ENCODE data around the gene PYGM.
"Not testable (repeated sequence)": the region's sequence is repeated elsewhere in the genome, so short reads cannot be mapped to it uniquely, and the experiment has no call there.

PYGM gene

GRCh38 chr11:64717268-64717578, 42.6 kb downstream of the PYGM start:
- no peak for DNase-seq (ENCODE audit: low read depth in 2 of 2)

DNA sequence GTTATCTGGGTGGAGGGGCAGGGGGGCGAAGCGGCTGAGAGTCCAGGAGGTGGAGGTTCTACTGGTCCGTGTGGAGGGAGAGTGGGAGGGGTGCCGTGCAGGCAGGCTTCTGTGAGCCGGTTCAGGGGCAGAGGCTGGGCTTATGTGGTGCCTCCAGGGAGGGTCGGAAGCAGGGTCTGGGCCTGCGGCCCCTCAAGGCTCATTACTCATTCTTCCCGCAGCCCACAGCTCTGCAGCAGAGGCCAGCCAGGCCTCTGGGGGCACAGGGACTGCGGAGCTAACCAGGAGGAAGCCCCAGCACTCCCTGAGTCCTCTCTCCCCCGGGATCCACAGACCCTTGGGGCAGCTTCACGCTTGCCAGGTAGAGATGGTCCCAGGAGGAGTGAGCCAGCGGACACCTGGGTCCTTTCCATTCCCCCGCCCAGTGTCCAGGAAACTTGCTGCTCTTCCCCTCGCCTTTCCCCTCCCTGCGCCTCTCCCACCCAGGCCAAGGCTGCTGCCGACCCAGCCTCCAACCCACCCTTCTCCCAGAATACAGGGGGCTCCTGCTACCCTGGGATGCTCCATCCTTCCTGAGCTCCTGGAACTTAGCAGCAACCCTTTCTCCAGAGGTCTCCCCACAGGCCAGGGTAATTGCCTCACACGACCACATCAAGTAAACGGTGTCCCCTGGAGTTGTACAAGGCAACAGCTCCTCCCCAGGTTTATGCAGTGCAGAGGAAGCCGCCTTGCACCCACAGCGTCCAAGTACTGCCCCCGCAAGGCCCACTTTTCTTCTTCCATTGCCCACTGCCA, 43.1 kb downstream of the PYGM start:
- DNase-seq (ENCODE audit: low read depth in 2 of 2), result no peak

DNA sequence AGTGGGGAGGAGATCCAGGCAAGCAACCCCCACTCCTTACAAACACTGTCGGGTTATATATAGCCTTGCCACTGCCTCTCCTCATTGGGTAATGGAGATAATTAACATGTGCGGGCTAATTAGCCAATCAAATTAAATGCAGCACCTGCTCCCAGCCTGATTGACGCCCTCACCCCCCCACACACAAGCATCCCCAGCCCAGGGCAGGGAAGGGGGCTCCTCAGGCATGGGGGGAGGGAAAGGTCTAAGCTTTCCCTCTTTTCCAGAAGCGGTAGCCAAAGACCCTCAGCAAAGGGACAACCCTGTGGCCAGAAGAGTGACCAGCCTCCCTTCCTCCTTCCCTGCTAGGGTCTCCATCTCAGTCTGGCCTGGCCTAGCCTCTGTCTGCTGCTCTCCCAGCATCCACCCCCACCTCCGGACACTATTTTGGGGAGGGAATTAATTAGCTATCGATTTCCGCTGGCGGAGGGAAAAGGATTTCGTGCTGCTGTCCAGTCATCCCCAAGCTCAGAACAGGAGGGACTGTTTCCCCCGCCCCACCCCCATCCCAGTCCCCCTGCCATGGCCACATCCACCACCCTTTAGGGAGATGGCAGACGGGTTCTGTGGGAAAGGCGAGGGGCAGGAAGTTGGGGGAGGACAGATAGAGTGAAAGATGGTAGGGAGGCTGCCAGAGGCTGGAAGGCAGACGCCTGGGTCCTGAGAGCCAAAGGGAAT, 43.9 kb downstream of the PYGM start:
- DNase-seq (ENCODE audit: low read depth in 2 of 2), result no peak

DNA sequence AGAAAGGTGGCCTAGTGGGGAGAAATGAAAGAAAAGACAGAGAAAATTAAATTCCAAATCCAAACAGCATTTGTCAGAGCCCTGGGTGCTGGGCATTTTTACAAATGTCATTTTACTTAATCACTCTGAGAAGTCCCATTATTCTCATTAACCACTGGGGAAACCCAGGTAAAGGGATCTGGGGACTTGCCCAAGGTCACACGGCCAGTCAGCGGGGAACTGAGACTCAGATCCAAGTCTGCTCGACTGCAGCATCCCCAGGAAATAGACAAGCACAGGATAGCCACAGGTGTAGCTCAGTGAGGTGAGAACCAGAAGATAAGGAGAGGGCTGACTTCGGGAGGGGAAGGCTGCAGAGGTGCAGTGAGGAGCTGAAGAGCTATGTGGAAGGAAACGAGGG, 44.7 kb downstream of the PYGM start:
- no peak for DNase-seq (ENCODE audit: low read depth in 2 of 2)

- no peak for DNase-seq (ENCODE audit: low read depth in 2 of 2)
These were observed 45.1 kb downstream of the PYGM start for GRCh38 chr11:64714666-64715065.

GRCh38 chr11:64713781-64714363, 45.9 kb downstream of the PYGM start:
- no peak for DNase-seq (ENCODE audit: low read depth in 2 of 2)

DNA sequence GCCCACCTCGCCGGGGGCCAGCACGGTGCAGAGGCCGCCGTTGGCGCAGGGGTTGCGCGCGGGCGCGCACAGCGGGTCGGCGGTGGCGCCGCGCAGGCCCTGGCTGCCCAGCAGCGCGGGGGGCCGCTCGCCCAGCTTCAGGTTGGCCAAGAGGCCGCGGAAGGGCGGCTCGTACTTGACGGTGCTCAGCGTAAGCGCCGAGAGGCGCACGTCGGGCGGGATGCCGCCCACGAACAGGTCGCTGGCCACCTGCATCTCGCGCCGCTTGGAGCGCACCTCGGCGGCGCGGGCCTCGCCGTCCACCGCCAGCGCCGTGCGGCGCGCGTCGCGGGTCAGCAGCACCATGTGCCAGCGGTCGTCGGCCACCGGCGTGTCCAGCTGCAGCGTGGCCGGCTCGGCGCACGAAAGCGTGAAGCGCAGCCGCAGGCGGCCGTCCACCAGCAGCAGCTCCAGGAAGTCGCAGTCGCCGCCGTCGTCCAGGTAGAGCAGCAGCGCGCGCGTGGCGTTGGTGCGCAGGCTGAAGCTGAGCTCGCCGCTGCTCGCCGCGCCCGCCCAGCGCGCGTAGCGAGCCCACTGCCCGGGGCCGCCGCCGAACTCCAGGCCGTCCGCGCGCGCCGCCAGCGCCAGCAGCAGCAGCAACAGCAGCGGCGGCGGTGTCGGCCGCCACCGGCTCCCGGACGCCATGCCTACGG, 46.6 kb downstream of the PYGM start:
- DNase-seq (ENCODE audit: low read depth in 2 of 2), result no peak

- no peak for DNase-seq (ENCODE audit: low read depth in 2 of 2)
These were observed 47.3 kb downstream of the PYGM start for GRCh38 chr11:64712430-64713015.

GRCh38 chr11:64711956-64712362, 47.8 kb downstream of the PYGM start:
- no peak for DNase-seq (ENCODE audit: low read depth in 2 of 2)

GRCh38 chr11:64711138-64711955, 48.4 kb downstream of the PYGM start:
- no peak for DNase-seq (ENCODE audit: low read depth in 2 of 2)

- no peak for DNase-seq (ENCODE audit: low read depth in 2 of 2)
These were observed 49.2 kb downstream of the PYGM start for GRCh38 chr11:64710418-64711137.

DNA sequence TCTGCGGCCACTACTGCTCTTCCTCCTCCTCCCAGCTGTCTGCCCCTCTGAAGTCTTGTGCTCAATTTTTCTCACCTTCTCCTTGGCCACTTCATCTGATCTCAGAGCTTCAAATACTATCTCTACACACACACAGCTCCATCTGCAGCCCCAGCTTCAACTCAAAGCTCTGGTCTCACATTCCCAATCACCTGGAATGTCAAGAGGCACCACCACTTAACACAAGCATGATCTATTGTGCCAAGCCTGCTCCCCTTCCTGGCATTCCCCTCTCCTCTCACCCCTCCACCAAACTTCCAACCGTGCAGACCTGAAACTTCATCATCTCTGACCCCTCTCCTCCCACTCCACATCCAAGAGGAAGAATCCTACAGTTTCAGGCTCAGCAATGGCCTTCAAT, 54.3 kb downstream of the PYGM start:
- DNase-seq (ENCODE audit: low read depth in 2 of 2), result no peak

DNA sequence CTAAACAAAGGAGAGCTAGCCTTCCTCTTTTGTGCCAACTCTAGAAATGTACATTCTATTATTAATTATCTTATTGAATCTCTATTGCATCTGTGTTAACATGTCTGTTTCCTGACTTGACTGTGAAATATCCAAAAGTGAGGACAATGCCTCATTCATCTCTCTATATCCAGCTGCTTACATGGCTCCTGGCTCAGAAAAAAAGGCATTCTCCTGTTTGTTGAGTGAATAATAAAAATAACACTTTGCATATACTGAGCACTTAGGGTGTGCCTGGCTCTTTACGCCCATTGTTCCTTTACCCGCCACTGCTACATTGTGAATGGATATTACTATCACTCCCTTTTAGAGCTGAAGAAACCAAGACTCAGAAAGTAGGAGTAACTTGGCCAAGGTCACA, 56.7 kb downstream of the PYGM start:
- no peak for DNase-seq (ENCODE audit: low read depth in 2 of 2)

DNA sequence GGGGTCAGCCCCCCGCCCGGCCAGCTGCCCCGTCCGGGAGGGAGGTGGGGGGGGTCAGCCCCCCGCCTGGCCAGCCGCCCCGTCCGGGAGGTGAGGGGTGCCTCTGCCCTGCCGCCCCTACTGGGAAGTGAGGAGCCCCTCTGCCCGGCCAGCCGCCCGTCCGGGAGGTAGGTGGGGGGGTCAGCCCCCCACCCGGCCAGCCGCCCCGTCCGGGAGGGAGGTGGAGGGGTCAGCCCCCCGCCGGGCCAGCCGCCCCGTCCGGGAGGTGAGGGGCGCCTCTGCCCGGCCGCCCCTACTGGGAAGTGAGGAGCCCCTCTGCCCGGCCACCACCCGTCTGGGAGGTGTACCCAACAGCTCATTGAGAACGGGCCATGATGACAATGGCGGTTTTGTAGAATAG, 57.8 kb downstream of the PYGM start:
- not testable (repeated sequence) for DNase-seq (ENCODE audit: low read depth in 2 of 2)

DNA sequence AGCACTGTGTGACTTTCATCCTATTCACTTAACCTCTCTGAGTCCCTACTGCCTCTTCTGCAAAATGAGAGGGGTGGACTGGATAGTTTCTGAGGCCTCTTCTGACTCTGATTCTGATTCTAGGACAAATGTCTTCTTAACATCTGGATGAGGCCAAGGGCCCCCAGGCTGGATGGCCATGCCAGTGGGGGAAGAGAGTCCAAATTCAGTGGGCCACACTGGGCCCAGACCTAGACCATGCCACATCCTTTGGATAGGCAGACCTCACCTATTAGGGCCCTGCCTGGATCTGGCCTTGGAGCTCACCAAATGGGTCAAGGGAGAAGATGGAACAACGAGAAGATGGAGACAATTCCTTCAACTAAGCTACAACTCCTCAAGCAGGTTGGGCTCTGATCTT, 61.3 kb downstream of the PYGM start:
- no peak for DNase-seq (ENCODE audit: low read depth in 2 of 2)

DNA sequence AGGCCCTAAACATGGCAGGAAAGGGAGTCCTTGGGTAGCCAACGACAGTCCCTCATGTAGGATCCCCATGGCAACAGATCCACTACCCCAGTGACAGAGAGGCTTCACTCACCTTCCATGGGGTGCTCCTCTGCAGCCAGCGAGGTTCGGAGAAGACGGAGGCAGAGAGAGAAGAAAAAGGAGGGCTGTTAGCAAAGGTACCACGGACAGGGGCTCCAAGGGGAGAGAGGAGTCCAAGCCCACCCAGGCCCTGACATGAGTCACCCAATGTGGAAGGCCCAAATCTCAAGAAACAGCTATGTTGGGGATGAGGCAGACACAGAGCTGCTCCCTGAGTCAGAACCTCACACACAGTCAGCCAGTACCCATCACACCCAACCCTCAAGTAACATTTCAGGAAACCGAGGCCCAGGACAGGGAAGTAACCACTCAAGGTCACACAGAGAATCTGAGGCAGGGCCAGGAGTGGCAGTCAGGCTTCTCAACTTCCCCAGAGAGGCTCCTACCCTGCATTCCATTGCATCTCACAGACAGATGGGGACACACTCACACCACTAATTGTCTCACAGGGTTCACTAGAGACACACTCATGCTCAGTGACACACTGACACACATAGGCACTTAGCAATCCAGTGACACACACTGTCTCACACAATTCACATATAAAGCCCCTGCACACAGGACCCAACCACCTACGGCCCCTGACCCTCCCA, 62.0 kb downstream of the PYGM start:
- no peak for DNase-seq (ENCODE audit: low read depth in 2 of 2)
